Measurements from ENCODE around the gene PLCB1.
"Not testable (repeated sequence)": the region's sequence is repeated elsewhere in the genome, so short reads cannot be mapped to it uniquely, and the experiment has no call there.

The PLCB1 gene

DNA sequence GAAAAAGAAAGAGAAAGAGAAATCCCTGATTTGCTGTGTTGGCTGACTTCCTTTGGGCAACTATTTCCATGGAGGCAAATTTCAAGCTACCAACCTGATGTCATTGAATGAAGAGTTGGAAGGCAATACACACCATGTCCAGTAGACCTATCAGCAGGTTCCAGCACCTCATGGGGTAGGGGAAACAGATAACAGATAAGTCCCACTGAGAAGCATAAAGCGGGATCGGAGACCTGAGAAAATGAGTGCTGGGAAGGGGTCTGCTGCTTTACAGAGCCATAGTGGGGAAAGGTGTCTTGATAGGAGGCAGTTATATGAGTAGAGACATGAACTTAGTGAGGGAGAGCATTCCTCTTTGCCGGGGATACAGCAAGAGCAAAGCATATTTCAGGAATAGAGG, 244.9 kb downstream of the PLCB1 start:
- no peak for DNase-seq

DNA sequence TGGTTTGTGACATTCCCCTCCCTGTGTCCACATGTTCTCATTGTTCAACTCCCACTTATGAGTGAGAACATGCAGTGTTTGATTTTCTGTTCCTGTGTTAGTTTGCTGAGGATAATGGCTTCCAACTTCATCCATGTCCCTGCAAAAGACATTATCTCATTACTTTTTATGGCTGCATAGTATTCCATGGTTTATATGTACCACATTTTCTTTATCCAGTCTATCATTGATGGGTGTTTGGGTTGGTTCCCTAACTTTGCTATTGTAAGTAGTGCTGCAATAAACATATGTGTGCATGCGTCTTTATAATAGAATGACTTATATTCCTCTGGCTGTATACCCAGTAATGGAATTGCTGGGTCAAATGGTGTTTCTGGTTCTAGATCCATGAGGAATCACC, 247.1 kb downstream of the PLCB1 start:
- not testable (repeated sequence) for DNase-seq

DNA sequence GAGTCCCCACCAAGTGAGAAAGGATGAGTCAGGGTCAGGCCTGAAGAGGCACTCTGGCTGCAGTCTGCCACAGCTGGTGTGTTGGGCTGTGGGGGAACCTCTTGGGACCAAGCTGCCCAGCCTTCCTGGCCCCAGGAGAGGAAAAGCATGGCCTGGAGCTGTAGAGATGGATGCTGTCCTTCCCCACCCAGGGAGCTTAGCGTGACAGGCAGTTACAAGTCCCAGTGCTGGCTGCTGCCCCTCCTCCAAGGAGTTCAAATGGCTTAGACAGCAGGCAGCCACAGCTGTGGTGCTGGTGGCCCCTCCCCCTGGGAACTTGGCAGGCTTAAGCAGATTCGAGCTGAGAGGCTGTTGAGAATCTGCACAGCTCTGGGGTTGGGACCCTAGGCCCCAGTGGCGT, 253.2 kb downstream of the PLCB1 start:
- no peak for DNase-seq

DNA sequence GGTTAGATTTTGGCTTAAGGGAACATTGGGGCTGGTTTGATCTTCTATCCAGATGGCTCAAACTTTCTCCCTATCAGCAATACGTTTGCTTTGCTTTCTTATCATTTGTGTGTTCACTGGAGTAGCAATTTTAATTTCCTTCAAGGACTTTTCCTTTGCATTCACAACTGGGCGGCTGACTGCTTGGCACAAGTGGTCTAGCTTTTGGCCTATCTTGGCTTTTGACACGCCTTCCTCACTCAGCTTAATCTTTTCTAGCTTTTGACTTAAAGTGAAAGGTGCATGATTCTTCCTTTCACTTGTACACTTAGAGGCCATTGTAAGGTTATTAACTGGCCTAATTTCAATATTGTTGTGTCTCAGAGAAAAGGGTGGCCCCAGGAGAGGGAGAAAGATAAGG, 254.9 kb downstream of the PLCB1 start:
- DNase-seq: no peak

DNA sequence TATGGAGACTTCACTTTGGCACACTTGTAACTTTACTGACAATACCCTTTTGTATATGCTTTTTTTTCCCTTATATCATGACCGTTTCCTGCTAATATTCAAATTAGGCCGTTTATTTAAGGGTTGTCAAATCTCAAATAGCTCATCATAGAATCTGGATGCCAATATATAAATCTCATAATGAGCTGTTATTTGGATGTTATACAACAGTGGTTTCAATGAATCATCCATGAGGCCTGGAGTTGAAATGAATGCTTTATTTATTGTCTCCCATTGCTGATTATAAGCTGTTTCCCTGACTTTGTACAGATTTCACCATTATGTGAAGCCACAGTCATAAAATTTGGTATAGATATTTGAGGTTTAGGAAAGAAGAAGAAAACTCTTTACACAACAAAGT, 256.1 kb downstream of the PLCB1 start:
- no peak for DNase-seq

DNA sequence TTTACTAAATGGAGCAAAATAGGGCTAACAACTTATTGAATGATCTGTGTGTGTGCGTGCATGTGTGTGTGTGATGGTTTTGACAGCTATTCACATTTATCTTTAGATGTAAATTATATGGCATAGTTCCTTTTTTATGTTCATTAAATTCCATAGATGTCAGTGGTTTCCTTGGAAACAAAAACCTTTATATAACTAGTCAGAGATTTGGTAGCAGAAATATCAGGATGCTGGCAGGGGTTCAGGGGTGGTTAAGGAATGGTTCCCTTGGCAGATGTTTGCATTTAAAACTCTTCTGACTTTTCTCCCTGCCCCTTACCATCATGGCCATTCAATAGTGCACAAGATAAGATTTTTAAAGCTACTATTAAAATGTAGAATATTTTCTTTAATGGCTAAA, 256.6 kb downstream of the PLCB1 start:
- no peak for DNase-seq

DNA sequence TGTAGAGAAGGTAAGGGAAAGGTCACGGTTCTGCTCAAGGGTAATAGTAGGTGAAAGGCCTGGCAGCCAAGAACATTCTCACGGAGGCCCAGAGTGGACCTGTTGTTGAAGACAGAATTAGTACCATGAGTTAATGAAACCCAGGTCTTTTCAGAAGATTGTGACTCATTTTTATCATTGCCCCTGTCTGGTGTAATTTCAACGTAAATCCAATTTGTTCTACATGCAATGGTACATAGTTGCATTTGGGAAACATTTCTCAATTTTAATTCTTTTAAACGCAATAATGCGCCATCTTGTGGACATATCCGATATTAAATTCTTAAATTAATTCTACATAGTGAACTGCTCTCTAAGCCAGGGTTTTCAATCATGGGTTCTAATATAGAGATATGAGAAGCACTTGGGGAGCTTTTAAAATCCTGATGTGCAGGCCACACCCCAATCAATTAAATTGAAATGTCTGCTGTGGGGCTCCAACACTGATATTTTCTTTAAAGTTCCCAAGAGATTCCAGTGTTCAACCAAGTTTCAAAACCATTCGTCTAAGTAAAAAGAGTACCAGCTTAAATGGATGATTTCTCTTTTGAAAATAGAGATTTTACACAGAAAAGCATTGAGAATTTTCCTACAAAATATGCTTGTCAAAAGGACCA, 257.4 kb downstream of the PLCB1 start:
- peak; percentile 48 for DNase-seq

DNA sequence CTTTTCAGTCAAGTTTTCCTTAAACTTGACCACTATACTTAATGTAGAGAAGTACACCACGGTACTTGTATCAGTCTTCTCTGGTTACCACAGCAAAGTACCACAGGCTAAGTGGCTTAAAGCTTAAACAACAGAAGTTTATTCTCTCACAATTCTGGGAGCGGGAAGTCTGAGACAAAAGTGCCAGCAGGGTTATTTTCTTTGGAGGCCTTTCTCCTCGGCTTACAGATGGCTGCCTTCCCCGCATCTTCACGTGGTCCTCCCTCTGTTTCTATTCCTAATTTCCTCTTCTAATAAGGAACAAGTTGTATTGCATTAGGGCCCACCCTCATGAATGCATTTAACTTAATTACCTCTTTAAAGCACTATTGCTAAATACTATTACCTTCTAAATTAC, 258.0 kb downstream of the PLCB1 start:
- no peak for DNase-seq

DNA sequence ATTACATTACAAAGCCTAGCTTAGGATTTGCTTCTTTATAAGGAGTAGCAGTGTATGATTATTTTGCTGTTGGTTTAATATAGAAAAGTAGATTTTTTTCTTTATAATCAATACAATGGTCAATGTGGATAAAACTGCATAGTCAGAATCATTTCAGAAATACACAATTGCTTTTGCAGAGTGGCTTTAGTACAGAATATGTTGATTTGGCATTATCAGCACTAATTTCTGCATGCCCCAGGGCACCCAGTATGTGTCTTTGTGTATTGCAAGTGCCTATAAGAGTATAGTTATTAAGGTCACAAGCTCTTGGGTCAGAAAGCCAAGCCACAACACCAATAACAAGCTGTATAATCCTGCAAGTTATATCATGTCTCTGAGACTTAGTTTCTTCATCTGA, 258.4 kb downstream of the PLCB1 start:
- no peak for DNase-seq

DNA sequence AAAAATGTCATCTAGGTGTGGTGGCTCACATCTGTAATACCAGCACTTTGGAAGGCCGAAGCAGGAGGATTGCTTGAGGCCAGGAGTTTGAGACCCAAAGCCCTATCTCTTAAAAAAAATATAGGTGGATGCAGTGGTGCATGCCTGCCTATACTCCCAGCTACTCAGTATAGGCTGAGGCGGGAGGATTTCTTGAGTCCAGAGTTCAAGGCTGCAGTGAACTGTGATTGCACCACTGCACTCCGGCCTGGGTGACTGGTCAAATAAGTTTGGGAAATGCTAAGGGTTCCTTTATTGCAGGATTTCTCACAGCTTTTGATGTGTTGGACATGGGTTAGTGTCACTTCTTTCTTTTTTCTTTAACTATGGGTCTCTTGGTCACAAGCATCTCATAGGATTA, 261.3 kb downstream of the PLCB1 start:
- DNase-seq: no peak

DNA sequence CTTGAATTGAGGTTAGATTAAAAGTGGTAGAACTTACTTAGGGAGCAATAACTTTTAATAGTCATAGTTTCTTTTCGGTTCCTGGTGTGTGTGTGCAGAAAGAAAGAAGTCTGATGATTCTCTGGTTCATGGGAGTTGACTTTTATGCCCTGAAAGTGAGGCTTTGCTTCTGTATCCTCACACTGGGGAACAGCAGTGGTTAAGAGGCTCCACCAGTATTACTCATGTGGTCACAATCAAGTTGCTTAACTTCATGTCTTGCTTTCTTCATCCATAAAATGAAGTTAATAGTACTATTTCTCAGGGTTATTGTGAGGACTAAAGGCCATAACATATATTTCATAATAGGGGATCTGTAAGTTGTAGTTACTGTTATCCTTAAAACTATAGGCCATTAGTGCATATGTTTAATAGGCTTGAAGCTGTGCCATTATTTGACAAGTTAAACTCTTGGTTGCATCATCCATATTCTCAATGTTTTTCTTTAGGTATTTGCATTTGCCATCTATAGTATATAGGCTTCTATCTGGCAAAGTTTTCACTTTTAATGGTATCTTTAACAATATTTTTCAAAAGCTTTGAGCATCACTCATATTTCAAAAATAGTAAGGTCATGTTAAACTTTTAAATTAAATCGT, 262.4 kb downstream of the PLCB1 start:
- no peak for DNase-seq

DNA sequence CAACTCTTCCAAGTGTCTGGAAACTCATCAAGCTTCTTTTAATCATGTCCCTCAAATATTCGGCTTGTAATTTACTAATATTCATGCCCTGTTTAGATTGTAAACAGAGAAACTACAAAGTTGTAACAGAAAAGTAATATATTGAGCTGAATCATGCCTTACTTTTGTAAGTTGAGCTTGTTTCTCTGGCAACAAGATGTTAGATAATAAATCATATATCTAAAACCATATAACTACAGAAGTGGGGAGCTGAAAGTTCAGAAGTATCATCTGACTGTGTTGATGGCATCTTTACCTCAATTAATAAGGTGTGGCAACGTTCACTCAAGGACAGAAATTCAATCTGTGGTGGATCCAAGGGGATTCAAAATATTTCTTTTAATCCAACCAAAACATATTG, 263.9 kb downstream of the PLCB1 start:
- no peak for DNase-seq

DNA sequence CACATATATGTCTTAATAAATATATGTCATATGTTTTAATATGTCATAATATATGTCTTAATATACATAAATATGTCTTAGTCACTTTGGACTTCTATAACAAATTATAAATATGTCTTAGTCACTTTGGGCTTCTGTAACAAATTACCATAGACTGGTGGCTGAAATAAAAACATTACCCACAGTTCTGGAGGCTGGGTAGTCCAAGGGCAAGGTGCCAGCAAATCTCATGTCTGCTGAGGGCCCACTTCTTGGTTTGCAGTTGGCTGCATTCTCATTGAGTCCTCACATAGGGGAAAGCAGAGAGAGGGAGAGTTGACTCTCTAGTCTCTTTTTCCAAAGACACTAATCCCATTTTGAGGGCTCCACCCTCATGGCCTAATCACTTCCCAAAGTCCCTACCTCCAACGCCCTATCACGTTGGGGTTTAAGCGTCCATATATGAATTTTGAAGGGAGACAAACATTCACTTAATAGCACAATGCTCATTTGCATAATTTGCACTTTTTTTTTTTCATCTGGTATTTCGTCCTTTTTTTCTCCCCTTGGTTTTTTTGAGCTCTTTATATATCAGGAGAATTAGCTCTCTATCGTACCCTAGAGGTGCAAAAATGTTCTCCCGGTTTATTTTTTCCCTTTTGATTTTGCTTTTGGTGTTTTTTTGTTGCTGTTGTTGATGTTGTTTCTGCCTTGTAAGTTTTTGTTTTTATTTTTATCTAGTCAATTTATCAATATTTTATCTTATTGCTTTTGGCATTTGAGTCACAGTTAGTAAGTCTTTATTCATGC, 266.4 kb downstream of the PLCB1 start:
- DNase-seq: no peak

DNA sequence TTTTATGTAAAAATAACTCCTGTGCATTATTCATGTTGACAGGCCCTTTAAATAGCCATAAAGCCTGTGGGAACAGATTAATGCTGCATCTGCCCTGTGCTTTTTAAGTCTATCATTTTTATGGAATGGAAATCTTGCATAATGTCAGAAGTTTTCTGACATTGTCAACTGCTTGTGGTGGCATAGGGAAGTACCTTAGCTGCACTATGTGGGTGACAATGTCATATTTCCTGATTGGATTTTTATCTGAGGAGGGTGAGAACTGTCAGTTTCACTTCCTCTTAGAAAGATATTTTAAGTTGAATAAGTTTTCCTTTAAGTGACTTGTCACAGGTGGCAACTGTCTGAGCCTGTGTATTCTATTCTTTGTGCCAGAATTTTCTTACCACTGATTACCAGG, 267.9 kb downstream of the PLCB1 start:
- DNase-seq: no peak

DNA sequence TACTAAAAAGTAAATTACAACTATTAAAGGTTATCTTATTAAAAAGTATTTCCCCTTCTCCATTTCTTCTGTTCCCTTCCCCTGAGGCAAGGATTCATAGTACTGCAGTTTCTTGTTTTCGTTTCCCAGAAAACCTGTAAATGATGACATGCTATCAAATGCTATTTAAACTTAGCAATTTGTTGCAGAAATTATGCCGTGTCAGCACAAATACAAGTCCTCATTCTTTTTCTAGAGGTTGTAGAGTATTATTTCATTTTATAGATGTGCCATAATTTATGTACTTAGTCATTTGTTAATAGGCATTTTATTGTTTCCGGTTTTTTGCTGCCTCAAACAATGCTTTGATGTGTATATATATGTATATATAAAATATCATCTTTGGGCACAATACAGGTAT, 268.4 kb downstream of the PLCB1 start:
- no peak for DNase-seq

DNA sequence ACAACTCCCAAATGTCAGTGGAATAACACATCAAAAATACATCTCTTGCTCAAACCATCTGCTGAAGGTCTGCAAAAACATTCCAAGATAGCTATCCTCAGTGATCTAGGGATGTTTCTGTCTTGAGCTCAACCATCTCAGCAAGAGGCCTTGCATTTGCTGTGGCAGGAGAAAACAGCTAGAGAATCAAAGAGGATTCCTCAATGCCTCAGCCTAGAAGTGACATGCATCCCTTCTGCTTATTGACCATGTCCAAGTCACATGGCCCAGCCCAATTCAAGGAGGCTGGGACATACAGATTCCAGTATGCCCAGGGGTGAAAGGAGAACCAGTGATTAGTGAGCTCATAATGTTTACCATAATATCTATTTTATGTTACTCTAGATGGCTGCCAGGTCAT, 269.5 kb downstream of the PLCB1 start:
- no peak for DNase-seq

DNA sequence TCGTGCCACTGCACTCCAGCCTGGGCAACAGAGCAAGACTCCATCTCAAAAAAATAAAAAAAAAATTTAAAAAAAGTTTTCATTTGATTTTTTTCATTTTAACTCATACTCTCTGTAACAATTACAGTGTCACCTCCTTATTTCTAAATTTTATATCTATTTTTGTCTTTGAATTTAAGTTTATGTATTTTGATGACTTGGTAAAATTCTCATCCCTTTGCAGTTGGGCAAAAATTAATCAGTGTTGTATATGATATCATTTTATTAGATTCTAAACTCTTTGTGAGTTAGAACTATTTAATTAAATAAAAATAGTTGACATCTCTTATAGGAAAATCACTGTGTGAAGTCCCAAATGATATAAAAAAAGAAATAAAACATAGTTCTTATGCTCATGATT, 270.7 kb downstream of the PLCB1 start:
- DNase-seq: no peak

DNA sequence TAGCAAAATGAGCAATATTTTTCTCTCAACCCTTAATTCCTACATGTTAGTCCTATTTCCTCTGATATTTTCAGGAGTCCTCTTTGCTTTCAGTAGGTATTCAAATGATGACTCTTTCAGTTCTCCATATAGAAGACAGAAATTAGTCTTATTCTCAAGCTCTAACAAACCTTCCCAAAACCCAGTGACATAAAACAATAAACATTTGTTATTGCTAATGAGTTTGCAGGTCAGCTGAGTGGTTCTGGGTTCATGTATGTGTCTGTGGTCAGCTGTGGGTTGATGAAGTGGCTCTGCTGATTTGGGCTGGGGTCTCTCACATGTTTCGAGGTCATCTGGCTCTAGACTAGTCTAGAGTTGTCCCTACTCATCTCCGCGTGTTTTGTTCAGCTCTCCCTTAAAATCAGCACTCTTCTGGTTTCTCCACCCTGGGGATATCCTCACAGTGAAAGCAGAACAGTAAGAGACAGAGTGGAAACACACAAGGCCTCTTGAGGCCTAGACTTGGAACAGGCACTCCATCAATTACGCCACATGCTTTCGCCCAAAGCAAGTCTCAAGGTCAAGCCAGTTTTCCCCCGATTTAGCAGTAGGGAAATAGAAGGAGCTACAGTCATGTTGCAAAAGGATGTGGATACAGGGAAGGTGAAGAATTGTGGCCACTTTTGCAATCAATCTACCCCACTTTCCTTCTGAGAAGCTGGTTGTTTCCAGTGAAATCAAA, 273.0 kb downstream of the PLCB1 start:
- no peak for DNase-seq

DNA sequence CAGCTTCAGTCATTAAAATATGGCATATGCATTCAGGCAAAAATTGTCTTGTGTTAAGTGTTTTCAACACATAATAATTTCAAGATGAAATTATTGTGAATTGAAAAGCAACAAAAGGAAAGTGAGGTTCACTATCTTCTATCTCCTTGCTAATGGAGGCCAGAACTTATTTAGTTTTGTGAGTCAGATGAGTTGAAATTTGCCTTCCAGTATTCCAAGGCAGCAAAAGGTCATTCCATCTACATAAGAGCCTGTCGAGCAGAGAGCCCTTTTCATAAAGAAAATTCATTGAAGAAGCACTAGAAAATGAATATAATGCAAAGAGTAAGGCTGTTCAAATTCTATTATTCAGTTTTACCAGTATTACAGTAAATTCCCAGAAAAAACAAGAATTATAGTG, 274.3 kb downstream of the PLCB1 start:
- no peak for DNase-seq

DNA sequence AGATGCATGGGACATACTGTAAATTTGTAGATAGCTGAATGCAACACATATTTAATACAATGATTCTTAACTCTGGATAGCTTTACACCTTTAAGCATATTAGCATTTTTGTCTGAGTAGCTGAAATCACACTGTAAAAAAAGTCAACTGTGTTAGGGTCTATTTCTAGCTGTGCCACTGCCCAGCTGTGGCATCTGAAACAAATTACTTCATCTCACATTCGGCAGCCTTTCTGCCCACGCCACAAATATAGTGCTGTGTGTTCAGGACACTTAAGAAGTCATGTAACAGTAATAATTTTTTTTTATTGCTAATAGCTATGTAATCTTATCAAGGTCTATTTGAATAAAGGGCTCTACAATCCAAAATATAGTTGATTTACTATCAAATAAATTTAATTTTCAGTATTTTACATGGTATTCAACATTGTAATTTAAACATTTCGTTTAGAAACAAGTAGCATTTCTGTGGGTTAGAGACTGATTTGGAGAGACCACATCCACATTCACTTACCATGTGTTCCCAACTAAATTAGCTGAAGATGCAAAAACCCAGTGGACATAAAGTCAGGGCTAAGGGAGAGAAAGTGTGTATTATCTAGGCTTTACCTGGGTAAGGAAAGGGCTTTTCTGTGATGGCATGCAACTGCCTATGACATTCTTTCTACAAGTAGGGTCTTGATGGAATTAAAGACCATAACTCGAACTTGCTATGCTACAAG, 276.7 kb downstream of the PLCB1 start:
- DNase-seq: no peak

DNA sequence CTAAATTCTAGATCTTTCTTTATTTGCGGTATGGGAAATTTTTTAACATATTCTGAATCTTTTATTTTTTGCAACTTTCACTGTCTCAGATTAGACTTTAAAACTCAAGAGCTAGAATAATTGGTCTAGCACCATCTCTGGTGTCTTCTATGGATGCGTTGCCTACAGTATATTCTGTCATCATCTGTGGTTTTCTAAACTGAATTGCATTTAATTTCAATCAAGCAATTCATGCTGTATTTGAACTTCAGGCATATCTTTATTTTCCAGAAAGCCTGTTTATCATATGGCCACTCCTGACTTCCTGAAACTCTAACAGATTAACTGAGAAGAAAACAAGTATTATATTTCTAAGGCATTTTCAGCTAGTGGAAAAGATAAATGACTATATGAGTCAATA, 281.6 kb downstream of the PLCB1 start:
- DNase-seq: no peak

DNA sequence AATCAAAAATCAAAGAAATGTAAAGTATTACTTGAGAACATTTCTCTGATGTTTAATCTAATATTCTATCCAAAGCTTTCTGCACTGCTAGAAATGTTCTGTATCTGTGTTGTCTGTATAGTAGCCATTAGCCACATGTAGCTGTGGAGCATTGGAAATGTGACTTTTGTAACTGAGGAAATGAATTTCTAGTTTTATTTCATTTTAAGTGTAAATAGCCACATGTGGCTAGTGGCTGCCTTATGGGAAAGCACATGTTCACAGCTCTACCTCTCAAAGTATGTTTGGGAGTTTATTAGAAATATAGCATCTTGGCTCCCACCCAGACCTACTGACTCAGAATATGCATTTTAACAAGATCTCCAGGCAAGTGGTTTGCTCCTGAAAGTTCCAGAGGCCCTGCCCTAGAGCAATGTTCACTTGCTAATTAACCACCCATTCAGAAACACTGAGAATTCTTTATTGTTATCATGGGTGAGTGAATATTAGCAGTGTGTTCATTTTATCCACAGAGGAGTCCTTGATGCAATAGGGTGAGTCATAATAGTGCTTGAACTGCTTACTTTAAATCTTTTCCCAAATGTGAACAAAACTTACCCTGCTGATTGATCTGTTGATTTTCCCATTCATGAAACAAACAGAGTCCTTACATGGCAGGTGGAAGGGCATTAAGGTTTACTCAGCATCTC, 282.7 kb downstream of the PLCB1 start:
- DNase-seq: peak; percentile 48

Measured in SHP77 treated with DMSO at 0.1 percent for 48 hours (cell line).